SK-N-MC (cell line): ENCODE results near the gene UBE2L6.

Experiments
- EZH2 ChIP-seq: fragments of 200-600 bp; sonication (generic); IDR thresholded peaks from one replicate; pipeline ENCODE4 v1.6.1; 2017; ENCODE audit warnings: antibody characterized with exemption
- FOXP2 ChIP-seq: optimal IDR thresholded peaks from 2 replicates; pipeline ENCODE3; 2011; ENCODE audit warnings: mild to moderate bottlenecking, moderate library complexity; ENCODE audit not compliant: insufficient read depth; ENCODE audit errors: extremely low read length, control extremely low read depth
- POLR2AphosphoS5 ChIP-seq: IDR thresholded peaks from 2 replicates; pipeline ENCODE4 v1.6.1; 2012; ENCODE audit warnings: mild to moderate bottlenecking, low read depth, low read length, borderline replicate concordance

DNA sequence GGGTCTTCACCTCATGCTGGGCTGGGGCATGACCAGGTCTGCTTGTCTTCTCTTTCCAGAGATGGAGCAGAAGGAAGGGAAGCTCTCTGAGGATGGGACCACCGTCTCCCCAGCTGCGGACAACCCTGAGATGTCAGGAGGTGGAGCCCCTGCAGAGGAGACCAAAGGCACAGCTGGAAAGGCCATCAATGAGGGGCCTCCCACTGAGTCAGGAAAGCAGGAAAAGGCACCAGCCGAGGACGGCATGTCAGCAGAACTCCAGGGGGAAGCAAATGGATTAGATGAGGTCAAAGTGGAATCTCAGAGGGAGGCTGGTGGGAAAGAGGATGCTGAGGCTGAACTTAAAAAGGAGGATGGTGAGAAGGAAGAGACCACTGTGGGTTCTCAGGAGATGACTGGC is 24.9 kb downstream of the UBE2L6 start:
- no peak for TF ChIP-seq POLR2AphosphoS5
- TF ChIP-seq EZH2 = no peak
- no peak for TF ChIP-seq FOXP2
